Mesenchymal stem cell (in vitro differentiated cells and primary cell): ENCODE data around the gene PPP5C.
"Not testable (repeated sequence)": the region's sequence is repeated elsewhere in the genome, so short reads cannot be mapped to it uniquely, and the experiment has no call there.

Experiments used
- DNase-seq: peaks from one replicate; pipeline ENCODE4 v3.0.0-alpha.2; 2013
- H2AFZ ChIP-seq: one replicate; pipeline ENCODE4 v1.6.1; 2013; ENCODE audit warnings: low read depth, mild to moderate bottlenecking, control low read depth, inconsistent platforms, low read length, moderate library complexity
- H2AK5ac ChIP-seq: 2 replicates; pipeline ENCODE4 v1.6.1; 2013; ENCODE audit warnings: low read length, moderate library complexity, mild to moderate bottlenecking, inconsistent platforms; ENCODE audit not compliant: severe bottlenecking
- H2BK120ac ChIP-seq: one replicate; pipeline ENCODE4 v1.6.1; 2013; ENCODE audit warnings: low read depth, mild to moderate bottlenecking, inconsistent platforms, low read length, moderate library complexity
- H2BK12ac ChIP-seq, 2 experiments: one replicate each; pipeline ENCODE4 v1.6.1; 2013; ENCODE audit warnings: inconsistent platforms in 2 of 2, low read length in 2 of 2, mild to moderate bottlenecking in 2 of 2, moderate library complexity in 2 of 2, control low read depth in 1 of 2
- H2BK15ac ChIP-seq: one replicate; pipeline ENCODE4 v1.6.1; 2013; ENCODE audit warnings: mild to moderate bottlenecking, low read depth, inconsistent platforms; ENCODE audit not compliant: poor library complexity, severe bottlenecking
- H2BK5ac ChIP-seq: 2 replicates; pipeline ENCODE4 v1.6.1; 2013; ENCODE audit warnings: low read depth, mild to moderate bottlenecking, low read length, control low read depth, inconsistent platforms; ENCODE audit not compliant: poor library complexity, severe bottlenecking
- H3K14ac ChIP-seq, 2 experiments: one replicate each; pipeline ENCODE4 v1.6.1; 2013; ENCODE audit warnings: inconsistent platforms in 2 of 2, low read length in 2 of 2, control low read depth in 1 of 2, mild to moderate bottlenecking in 1 of 2, moderate library complexity in 1 of 2
- H3K18ac ChIP-seq, 2 experiments: one replicate each; pipeline ENCODE4 v1.6.1; 2013; ENCODE audit warnings: inconsistent platforms in 2 of 2, low read length in 2 of 2, control low read depth in 1 of 2, low read depth in 1 of 2, mild to moderate bottlenecking in 1 of 2
- H3K23ac ChIP-seq, 2 experiments: one replicate each; pipeline ENCODE4 v1.6.1; 2013; ENCODE audit warnings: inconsistent platforms in 2 of 2, low read length in 2 of 2, mild to moderate bottlenecking in 2 of 2, moderate library complexity in 2 of 2, control low read depth in 1 of 2
- H3K27ac ChIP-seq: 2 replicates; pipeline ENCODE4 v1.5.1; 2013; ENCODE audit warnings: mild to moderate bottlenecking, moderate library complexity, low read length, control low read depth, inconsistent platforms; ENCODE audit not compliant: poor library complexity, severe bottlenecking
- H3K27me3 ChIP-seq, 2 experiments: 2 replicates each; pipeline versions ENCODE4 v1.6.1 to v1.7.0; 2013; ENCODE audit warnings: low read length in 2 of 2, mild to moderate bottlenecking in 2 of 2, moderate library complexity in 2 of 2, control low read depth in 1 of 2, inconsistent platforms in 1 of 2; ENCODE audit not compliant: control insufficient read depth in 1 of 2, insufficient read depth in 1 of 2
- H3K36me3 ChIP-seq, 2 experiments: 2 replicates each; pipeline versions ENCODE4 v1.6.1 to v1.7.0; 2013; ENCODE audit warnings: low read length in 2 of 2, control low read depth in 1 of 2, inconsistent platforms in 1 of 2, low read depth in 1 of 2, mild to moderate bottlenecking in 1 of 2; ENCODE audit not compliant: insufficient read depth in 2 of 2, control insufficient read depth in 1 of 2
- H3K4ac ChIP-seq, 2 experiments: one replicate each; pipeline ENCODE4 v1.6.1; 2013; ENCODE audit warnings: inconsistent platforms in 2 of 2, low read length in 2 of 2, mild to moderate bottlenecking in 2 of 2, moderate library complexity in 2 of 2, control low read depth in 1 of 2, low read depth in 1 of 2
- H3K4me1 ChIP-seq: 2 replicates; pipeline ENCODE4 v1.6.1; 2013; ENCODE audit warnings: low read depth, low read length, control low read depth; ENCODE audit not compliant: control insufficient read depth, insufficient read depth
- H3K4me2 ChIP-seq: 2 replicates; pipeline ENCODE4 v1.6.1; 2013; ENCODE audit warnings: low read length, mild to moderate bottlenecking, inconsistent platforms; ENCODE audit not compliant: poor library complexity, severe bottlenecking
- H3K4me3 ChIP-seq, 2 experiments: 2 replicates each; pipeline versions ENCODE4 v1.5.1 to v1.7.0; 2013; ENCODE audit warnings: low read length in 2 of 2, mild to moderate bottlenecking in 2 of 2, control low read depth in 1 of 2, low read depth in 1 of 2; ENCODE audit not compliant: insufficient read depth in 1 of 2
- H3K79me1 ChIP-seq: replicated peaks from 2 replicates; pipeline ENCODE4 v1.6.1; 2013; ENCODE audit warnings: mild to moderate bottlenecking, control low read depth, low read length, inconsistent platforms; ENCODE audit not compliant: poor library complexity, severe bottlenecking
- H3K9ac ChIP-seq: 2 replicates; pipeline ENCODE4 v1.7.0; 2013; ENCODE audit warnings: mild to moderate bottlenecking, low read length, moderate library complexity
- H3K9me3 ChIP-seq: 2 replicates; pipeline ENCODE4 v1.7.0; 2013; ENCODE audit warnings: mild to moderate bottlenecking, low read length; ENCODE audit not compliant: control insufficient read depth
- H4K8ac ChIP-seq: one replicate; pipeline ENCODE4 v1.6.1; 2013; ENCODE audit warnings: inconsistent platforms, mild to moderate bottlenecking, low read length, moderate library complexity
- H4K91ac ChIP-seq: one replicate; pipeline ENCODE4 v1.6.1; 2013; ENCODE audit warnings: mild to moderate bottlenecking, low read length, inconsistent platforms
- WGBS: methylation state at CpG from one replicate; pipeline ENCODE4 v1.1.7; 2013; ENCODE audit warnings: mixed read lengths; 5-methylcytosine and 5-hydroxymethylcytosine counted together

The PPP5C gene

GRCh38 chr19:46321653-46322052 lies 25.2 kb upstream of the PPP5C start:
- Histone ChIP-seq H4K8ac (no peak overlapping the region), H3K4me2 (no peak overlapping the region), H3K79me1 (no peaks in the 10 kb centered on the region), H3K4me3 (no peak overlapping the region), H2BK120ac (no peak overlapping the region), H3K9me3 (peaks cover 16% of the 10 kb centered on the region), H3K27ac (no peak overlapping the region), H2BK15ac (no peak overlapping the region), H3K4me1 (no peaks in the 10 kb centered on the region), H3K4ac (no peak overlapping the region), H2AFZ (no peak overlapping the region), H3K27me3 (no peaks in the 10 kb centered on the region), H3K9ac (no peak overlapping the region), H3K18ac (no peak overlapping the region), H3K14ac (no peak overlapping the region), H3K23ac (no peak overlapping the region), H2AK5ac (no peak overlapping the region), H2BK12ac (no peak overlapping the region), H2BK5ac (no peak overlapping the region), H3K36me3 (peaks cover 38 to 40% of the 10 kb centered on the region in 2 experiments), H4K91ac (no peak overlapping the region)
- no peak for DNase-seq
- WGBS = 98% methylated on average over 12 of the region's 12 CpGs

GRCh38 chr19:46323227-46323626 lies 23.7 kb upstream of the PPP5C start:
- DNase-seq, H2BK12ac ChIP-seq, H2BK5ac ChIP-seq, H3K9ac ChIP-seq, H3K27ac ChIP-seq, H3K79me1 ChIP-seq, H2BK15ac ChIP-seq, H3K4ac ChIP-seq, H3K14ac ChIP-seq, H3K27me3 ChIP-seq, H2BK120ac ChIP-seq, H4K91ac ChIP-seq, H3K4me3 ChIP-seq, H3K4me2 ChIP-seq, H4K8ac ChIP-seq, H2AFZ ChIP-seq, H3K23ac ChIP-seq, H3K18ac ChIP-seq, H3K4me1 ChIP-seq, H2AK5ac ChIP-seq: not testable (repeated sequence)
- peaks cover 43 to 46% of the 10 kb centered on the region in 2 experiments for H3K36me3 ChIP-seq
- 96% methylated on average over 7 of the region's 9 CpGs for WGBS
- H3K9me3 ChIP-seq = peaks cover 28% of the 10 kb centered on the region

GRCh38 chr19:46324277-46324676 lies 22.6 kb upstream of the PPP5C start:
- no peak overlapping the region for H2BK120ac ChIP-seq
- peaks cover 43 to 56% of the 10 kb centered on the region in 2 experiments for H3K36me3 ChIP-seq
- H3K14ac ChIP-seq = no peak overlapping the region
- H2AFZ ChIP-seq = no peak overlapping the region
- H2BK5ac ChIP-seq = no peak overlapping the region
- H3K9me3 ChIP-seq = peaks cover 36% of the 10 kb centered on the region
- H3K23ac ChIP-seq = no peak overlapping the region
- no peak overlapping the region for H4K8ac ChIP-seq
- no peaks in the 10 kb centered on the region for H3K27me3 ChIP-seq
- H3K27ac ChIP-seq = no peak overlapping the region
- no peak overlapping the region for H3K4ac ChIP-seq
- H2BK15ac ChIP-seq = no peak overlapping the region
- H2AK5ac ChIP-seq = no peak overlapping the region
- H3K4me2 ChIP-seq = no peak overlapping the region
- H3K4me1 ChIP-seq = peaks cover 2% of the 10 kb centered on the region
- H3K4me3 ChIP-seq = no peak overlapping the region
- WGBS = 75% methylated on average over 3 of the region's 3 CpGs
- no peak overlapping the region for H4K91ac ChIP-seq
- no peaks in the 10 kb centered on the region for H3K79me1 ChIP-seq
- no peak for DNase-seq
- no peak overlapping the region for H3K9ac ChIP-seq
- no peak overlapping the region for H3K18ac ChIP-seq
- no peak overlapping the region for H2BK12ac ChIP-seq

- Histone ChIP-seq H3K4me1 (peaks cover 2% of the 10 kb centered on the region), H3K27ac (no peak overlapping the region)
- 97% methylated on average over 3 of the region's 4 CpGs for WGBS
Observed at GRCh38 chr19:46326608-46327007, 20.3 kb upstream of the PPP5C start.

More at GRCh38 chr19:46326608-46327007, 20.3 kb upstream of the PPP5C start:
- Histone ChIP-seq H3K79me1 (no peaks in the 10 kb centered on the region), H3K14ac (no peak overlapping the region), H2BK5ac (no peak overlapping the region), H2BK12ac (no peak overlapping the region), H2AFZ (no peak overlapping the region), H3K23ac (no peak overlapping the region), H3K4me3 (no peak overlapping the region), H3K27me3 (no peaks in the 10 kb centered on the region), H3K9ac (no peak overlapping the region), H4K8ac (no peak overlapping the region), H2BK15ac (no peak overlapping the region), H2AK5ac (no peak overlapping the region), H3K9me3 (peaks cover 36% of the 10 kb centered on the region), H3K36me3 (peaks cover 39 to 64% of the 10 kb centered on the region in 2 experiments), H4K91ac (no peak overlapping the region), H3K4me2 (no peak overlapping the region), H3K4ac (no peak overlapping the region), H3K18ac (no peak overlapping the region), H2BK120ac (no peak overlapping the region)
- DNase-seq = no peak
